Measurements from ENCODE around the gene ZNF891. TPM values are rescaled to one million over a fixed set of nuclear protein-coding genes. Genes with fewer than 3 reads are reported as not detected.

The ZNF891 gene
- total and polyA plus RNA-seq, 2 of the 13 experiments (the other 11 are each of a cell fraction or from before 2014, with no cell fraction given) = 1.3 to 2.1 TPM

DNA sequence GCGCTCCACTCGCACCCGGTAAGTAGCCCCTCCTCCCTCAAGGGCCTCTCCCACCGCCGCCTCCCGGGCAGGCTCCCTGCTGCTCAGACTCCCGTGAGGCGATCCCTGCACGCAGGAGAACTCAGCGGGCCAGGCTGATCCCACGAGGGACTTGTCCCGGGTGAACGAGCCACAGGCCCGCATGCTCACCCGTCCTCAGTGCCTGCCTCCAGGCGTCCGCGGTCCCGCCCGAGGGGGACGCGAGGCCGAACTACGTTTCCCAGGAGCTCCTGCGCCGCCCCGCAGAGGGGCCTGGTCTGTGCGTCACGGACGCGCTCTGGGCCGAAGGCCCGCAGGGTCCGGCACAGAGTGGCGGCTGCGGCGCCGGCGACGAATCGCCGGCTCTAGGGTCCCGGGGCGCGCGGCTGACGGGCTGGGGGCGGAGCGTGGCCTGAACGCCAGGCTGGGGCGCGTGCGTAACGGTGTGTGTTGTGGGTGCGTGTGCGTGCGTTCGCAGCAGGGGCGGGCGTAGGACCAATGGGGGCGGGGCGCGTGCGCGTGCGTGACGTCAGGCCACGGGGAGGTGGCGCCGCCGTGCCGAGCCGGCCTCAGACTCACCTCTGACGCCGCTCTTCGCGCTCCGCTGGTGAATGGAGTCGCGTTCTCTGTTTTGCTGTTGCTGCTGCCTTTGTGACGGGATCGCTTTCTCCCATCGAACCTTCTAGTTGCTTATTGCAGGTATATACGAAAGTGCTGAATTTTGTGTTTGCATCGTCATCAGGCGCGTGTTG is at the start of gene ZNF891, which contains the start of gene ZNF10 (continued):
- peak; percentile 89 for TF ChIP-seq ZNF574 (CRISPR knock-in tag; IDR thresholded peaks at IDR 0.05)
- TF ChIP-seq HOXD1 (CRISPR knock-in tag; IDR thresholded peaks at IDR 0.05) = peak; percentile 67; the same call in 1 of the 2 replicates
- no peak for TF ChIP-seq NCOR1 (IDR thresholded peaks at IDR 0.05; ENCODE audit: borderline replicate concordance, low read length)
- peak; percentile 58 for TF ChIP-seq SUZ12 (IDR thresholded peaks at IDR 0.05; ENCODE audit: low read depth, low read length)
- TF ChIP-seq THAP9 (CRISPR knock-in tag; IDR thresholded peaks at IDR 0.05; ENCODE audit: borderline replicate concordance) = peak; percentile 18; the same call in 1 of the 2 replicates
- no peak for TF ChIP-seq HNF4G (IDR thresholded peaks at IDR 0.05; ENCODE audit: borderline replicate concordance, low read depth, low read length)
- TF ChIP-seq HNF4G (CRISPR knock-in tag; IDR thresholded peaks at IDR 0.05; ENCODE audit: borderline replicate concordance, low read depth) = no peak
- TF ChIP-seq, protein P1, sequence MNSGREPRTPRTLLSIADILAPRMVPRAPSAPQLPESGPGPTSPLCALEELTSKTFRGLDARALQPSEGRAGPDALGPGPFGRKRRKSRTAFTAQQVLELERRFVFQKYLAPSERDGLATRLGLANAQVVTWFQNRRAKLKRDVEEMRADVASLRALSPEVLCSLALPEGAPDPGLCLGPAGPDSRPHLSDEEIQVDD (CRISPR knock-in tag; IDR thresholded peaks at IDR 0.05; ENCODE audit: borderline replicate concordance) = peak; percentile 48; the same call in 1 of the 2 replicates
- TF ChIP-seq SRSF9 (IDR thresholded peaks at IDR 0.05; ENCODE audit: borderline replicate concordance, insufficient read depth, low read depth, low read length, poor library complexity, severe bottlenecking) = no peak
- TF ChIP-seq ZFYVE20 (CRISPR knock-in tag; IDR thresholded peaks at IDR 0.05; ENCODE audit: borderline replicate concordance, low read depth) = 0 out of 2 replicates have a peak, but pooled peaks have one; percentile 35
- TF ChIP-seq ZNF451 (CRISPR knock-in tag; IDR thresholded peaks at IDR 0.05) = peak; percentile 80; the same call in 1 of the 2 replicates
- TF ChIP-seq, protein P2, sequence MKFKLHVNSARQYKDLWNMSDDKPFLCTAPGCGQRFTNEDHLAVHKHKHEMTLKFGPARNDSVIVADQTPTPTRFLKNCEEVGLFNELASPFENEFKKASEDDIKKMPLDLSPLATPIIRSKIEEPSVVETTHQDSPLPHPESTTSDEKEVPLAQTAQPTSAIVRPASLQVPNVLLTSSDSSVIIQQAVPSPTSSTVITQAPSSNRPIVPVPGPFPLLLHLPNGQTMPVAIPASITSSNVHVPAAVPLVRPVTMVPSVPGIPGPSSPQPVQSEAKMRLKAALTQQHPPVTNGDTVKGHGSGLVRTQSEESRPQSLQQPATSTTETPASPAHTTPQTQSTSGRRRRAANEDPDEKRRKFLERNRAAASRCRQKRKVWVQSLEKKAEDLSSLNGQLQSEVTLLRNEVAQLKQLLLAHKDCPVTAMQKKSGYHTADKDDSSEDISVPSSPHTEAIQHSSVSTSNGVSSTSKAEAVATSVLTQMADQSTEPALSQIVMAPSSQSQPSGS (CRISPR knock-in tag; IDR thresholded peaks at IDR 0.05) = peak; percentile 74
- TF ChIP-seq ZNF343 (CRISPR knock-in tag; IDR thresholded peaks at IDR 0.05) = no peak
- TF ChIP-seq REPIN1 (CRISPR knock-in tag; IDR thresholded peaks at IDR 0.05; ENCODE audit: borderline replicate concordance, low read depth) = no peak; the same call in none of the 2 replicates
- no peak for TF ChIP-seq SOX13 (IDR thresholded peaks at IDR 0.05)
- no peak for TF ChIP-seq SOX13 (CRISPR knock-in tag; conservative IDR thresholded peaks at IDR 0.05 in 1 of 2, IDR thresholded peaks at IDR 0.05 in 1 of 2)
- no peak for TF ChIP-seq TCF12 (IDR thresholded peaks at IDR 0.05)
- TF ChIP-seq TCF12 (CRISPR knock-in tag; IDR thresholded peaks at IDR 0.05) = no peak; the same call in 1 of the 2 replicates
- TF ChIP-seq HNRNPL (IDR thresholded peaks at IDR 0.05; ENCODE audit: low read depth, low read length) = 0 out of 2 replicates have a peak, but pooled peaks have one; percentile 32
- no peak for TF ChIP-seq POLR2AphosphoS2 (IDR thresholded peaks at IDR 0.05; ENCODE audit: low read depth, low read length)
- TF ChIP-seq ZNF660 (CRISPR knock-in tag; IDR thresholded peaks at IDR 0.05; ENCODE audit: borderline replicate concordance, low read depth) = no peak

Data from HepG2 (cell line).